Endothelial cell of umbilical vein (primary cell): ENCODE measurements around the gene HMG20A. TPM values are rescaled to one million over a fixed set of nuclear protein-coding genes. Genes with fewer than 3 reads are reported as not detected.

Experiments used
- BruUV-seq: library from RNA; stranded (reverse); fragments of 400-500 nt; replicated peaks from 2 replicates; lab custom pipeline; 2021; lab: Mats Ljungman, UMichigan
- CTCF ChIA-PET: fragments of 300-600, 350-600 bp; sonication (Branson Sonifier 250); formaldehyde crosslinking; loops from one replicate; lab custom pipeline; 2021; ENCODE audit warnings: antibody characterized with exemption, inconsistent platforms; lab: Charles Lee
- POLR2A ChIA-PET: fragments of 300-600, 350-600 bp; sonication (Branson Sonifier 250); formaldehyde crosslinking; loops from one replicate; lab custom pipeline; 2021; ENCODE audit warnings: antibody characterized with exemption, inconsistent platforms; lab: Charles Lee
- DNase-seq: peaks from one replicate; pipeline ENCODE4 v3.0.0-alpha.2; 2011; ENCODE audit warnings: low read depth, low spot score
- FAIRE-seq: peaks from 2 replicates; lab custom pipeline; 2011; peaks lifted over from hg19 to GRCh38; lab: Jason Lieb, UNC
- H2AFZ ChIP-seq: 2 replicates; pipeline ENCODE4 v1.6.0; 2012; ENCODE audit warnings: low read depth, low read length, control low read depth, inconsistent platforms
- H3K27ac ChIP-seq: 2 replicates; pipeline ENCODE4 v1.5.1; 2011; ENCODE audit warnings: low read depth, mild to moderate bottlenecking, control low read depth, low read length, moderate library complexity; ENCODE audit not compliant: insufficient read depth
- H3K27me3 ChIP-seq, 2 experiments: 2 replicates each; pipeline versions ENCODE4 v1.6.0 to v1.6.1; 2011; ENCODE audit warnings: low read length in 2 of 2, mixed read lengths in 1 of 2; ENCODE audit not compliant: control insufficient read depth in 2 of 2, insufficient read depth in 2 of 2
- H3K36me3 ChIP-seq, 2 experiments: 2 replicates in 1 of 2; 3 replicates in 1 of 2; pipeline ENCODE4 v1.5.1; 2011; ENCODE audit warnings: low read length in 2 of 2, mild to moderate bottlenecking in 1 of 2, moderate library complexity in 1 of 2; ENCODE audit not compliant: control insufficient read depth in 2 of 2, insufficient read depth in 2 of 2; ENCODE audit errors: extremely low read depth in 1 of 2
- H3K4me1 ChIP-seq: 3 replicates; pipeline ENCODE4 v1.5.1; 2011; ENCODE audit warnings: mild to moderate bottlenecking, low read length; ENCODE audit not compliant: control insufficient read depth, insufficient read depth; ENCODE audit errors: extremely low read depth
- H3K4me2 ChIP-seq: 2 replicates; pipeline ENCODE4 v1.6.1; 2011; ENCODE audit warnings: low read length, control low read depth, mixed read lengths; ENCODE audit not compliant: insufficient read depth
- H3K4me3 ChIP-seq, 3 experiments: fragments of 200-600 bp in 1 of 3; sonication (generic), shearing (Covaris generic) in 1 of 3; replicated peaks in 1 of 3; 2 replicates each; pipeline ENCODE4 v1.5.1; 2011 to 2016; ENCODE audit warnings: control low read depth in 3 of 3, low read length in 3 of 3, mild to moderate bottlenecking in 2 of 3, inconsistent platforms in 1 of 3, low read depth in 1 of 3, moderate library complexity in 1 of 3; ENCODE audit not compliant: insufficient read depth in 1 of 3
- H3K79me2 ChIP-seq: 2 replicates; pipeline ENCODE4 v1.6.0; 2012; ENCODE audit warnings: low read length, inconsistent platforms; ENCODE audit not compliant: control insufficient read depth, insufficient read depth
- H3K9ac ChIP-seq: replicated peaks from 2 replicates; pipeline ENCODE3; 2011; ENCODE audit warnings: low read length, control low read depth; ENCODE audit not compliant: insufficient read depth; ENCODE audit errors: extremely low read depth
- H3K9me1 ChIP-seq: replicated peaks from 3 replicates; pipeline ENCODE4 v1.6.0; 2011; ENCODE audit warnings: mild to moderate bottlenecking, low read length; ENCODE audit not compliant: control insufficient read depth, insufficient read depth; ENCODE audit errors: extremely low read depth
- H3K9me3 ChIP-seq: replicated peaks from 2 replicates; pipeline ENCODE4 v1.5.1; 2012; ENCODE audit warnings: low read length, inconsistent platforms; ENCODE audit not compliant: control insufficient read depth, insufficient read depth
- H4K20me1 ChIP-seq: replicated peaks from 2 replicates; pipeline ENCODE3; 2011; ENCODE audit warnings: mild to moderate bottlenecking, low read length; ENCODE audit not compliant: control insufficient read depth, insufficient read depth; ENCODE audit errors: extremely low read depth
- CTCF ChIP-seq, 2 donors: IDR thresholded peaks; 1 replicate in 1 of 2; 2 replicates in 1 of 2; pipeline ENCODE4 v1.5.1; 2011; ENCODE audit warnings: low read length in 2 of 2, mild to moderate bottlenecking in 2 of 2, moderate library complexity in 2 of 2, control low read depth in 1 of 2, inconsistent platforms in 1 of 2, low read depth in 1 of 2; ENCODE audit not compliant: insufficient read depth in 1 of 2; ENCODE audit errors: extremely low read depth in 1 of 2
- GATA2 ChIP-seq: IDR thresholded peaks from 2 replicates; pipeline ENCODE4 v1.7.0; 2011; ENCODE audit warnings: low read depth, mild to moderate bottlenecking, moderate library complexity, mixed read lengths, low read length; ENCODE audit not compliant: insufficient read length, insufficient read depth
- MYC ChIP-seq: IDR thresholded peaks from one replicate; pipeline ENCODE4 v1.6.1; 2011; ENCODE audit warnings: mild to moderate bottlenecking, low read depth, low read length
- POLR2AphosphoS5 ChIP-seq: IDR thresholded peaks from 2 replicates; pipeline ENCODE4 v1.6.1; 2012; ENCODE audit warnings: low read depth, mild to moderate bottlenecking, control low read depth, low read length, moderate library complexity; ENCODE audit not compliant: insufficient read depth
- dilution Hi-C: fragments of 300-500 bp; cut with MboI; formaldehyde crosslinking; loops from one replicate; pipeline ENCODE4 v1.15.0; 2019; ENCODE audit warnings: low sequenced_read_pairs; ENCODE audit not compliant: extremely low pct_ligation_motif_present
- intact Hi-C: fragments of 100-400 bp; cut with micrococcal nuclease; formaldehyde crosslinking; loops from one replicate; pipeline ENCODE4 v1.10.0; 2022
- polyA plus RNA-seq, 4 experiments: library from polyadenylated mRNA; depleted of rRNA in 3 of 4; stranded (reverse) in 3 of 4; unstranded in 1 of 4; fragments of >200 nt; gene quantifications; 2 replicates each; pipeline versions ENCODE4 v1.2.1 to v1.2.3, GENCODE V29; 2011 to 2012; ENCODE audit warnings: missing spikeins in 1 of 4
- total RNA-seq: library from RNA; stranded (reverse); gene quantifications from 2 replicates; pipeline ENCODE4 v1.2.3, GENCODE V29; 2021

Gene HMG20A
- total and polyA plus RNA-seq, 2 donors (not counting 3 experiments of a cell fraction or from before 2014, with no cell fraction given), result 35.8 to 44.0 TPM

GRCh38 chr15:77410701-77411618, 9.7 kb upstream of the HMG20A start:
- dilution Hi-C loops, result no loop called here
- FAIRE-seq (no peak), DNase-seq (no peak)
- Histone ChIP-seq H3K9ac (no peak overlapping the region), H3K27me3 (no peaks in the 10 kb centered on the region), H3K4me3 (no peak overlapping the region), H3K36me3 (no peaks in the 10 kb centered on the region), H3K4me1 (peaks cover 5% of the 10 kb centered on the region), H3K27ac (no peak overlapping the region), H2AFZ (no peak overlapping the region), H3K79me2 (peaks cover 98% of the 10 kb centered on the region), H3K9me3 (no peaks in the 10 kb centered on the region), H4K20me1 (peaks cover 25% of the 10 kb centered on the region), H3K4me2 (no peak overlapping the region), H3K9me1 (no peaks in the 10 kb centered on the region)
- TF ChIP-seq MYC (no peak), POLR2AphosphoS5 (no peak), CTCF (IDR thresholded peaks at IDR 0.05; ENCODE audit: extremely low read depth in 1 of 2, insufficient read depth in 1 of 2, low read depth in 1 of 2, low read length in 2 of 2) (no peak), GATA2 (no peak)
- ChIA-PET CTCF (interaction anchor here (1.1 kb wide), 1 partner anchor 87 kb away, joined by 3 read pairs; no protein-coding TSS in a partner anchor), POLR2A (no interaction called here)
- BruUV-seq, result no TSS peak
- intact Hi-C loops, result no loop called here
